ENCODE data around the gene SEMA3F.

GRCh38 chr3:50187750-50188149 is 32.6 kb downstream of the SEMA3F start:
- TF ChIP-seq, protein P1, sequence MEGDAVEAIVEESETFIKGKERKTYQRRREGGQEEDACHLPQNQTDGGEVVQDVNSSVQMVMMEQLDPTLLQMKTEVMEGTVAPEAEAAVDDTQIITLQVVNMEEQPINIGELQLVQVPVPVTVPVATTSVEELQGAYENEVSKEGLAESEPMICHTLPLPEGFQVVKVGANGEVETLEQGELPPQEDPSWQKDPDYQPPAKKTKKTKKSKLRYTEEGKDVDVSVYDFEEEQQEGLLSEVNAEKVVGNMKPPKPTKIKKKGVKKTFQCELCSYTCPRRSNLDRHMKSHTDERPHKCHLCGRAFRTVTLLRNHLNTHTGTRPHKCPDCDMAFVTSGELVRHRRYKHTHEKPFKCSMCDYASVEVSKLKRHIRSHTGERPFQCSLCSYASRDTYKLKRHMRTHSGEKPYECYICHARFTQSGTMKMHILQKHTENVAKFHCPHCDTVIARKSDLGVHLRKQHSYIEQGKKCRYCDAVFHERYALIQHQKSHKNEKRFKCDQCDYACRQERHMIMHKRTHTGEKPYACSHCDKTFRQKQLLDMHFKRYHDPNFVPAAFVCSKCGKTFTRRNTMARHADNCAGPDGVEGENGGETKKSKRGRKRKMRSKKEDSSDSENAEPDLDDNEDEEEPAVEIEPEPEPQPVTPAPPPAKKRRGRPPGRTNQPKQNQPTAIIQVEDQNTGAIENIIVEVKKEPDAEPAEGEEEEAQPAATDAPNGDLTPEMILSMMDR (IDR thresholded peaks at IDR 0.05; ENCODE audit: low read depth, low read length, poor library complexity, severe bottlenecking) = no peak
- TF ChIP-seq EZH2phosphoT487 (IDR thresholded peaks at IDR 0.05; ENCODE audit: borderline replicate concordance, low read length) = no peak
